HL-60 (cell line): ENCODE results near the gene C5AR2.

Experiments used
- CTCF ChIP-seq: IDR thresholded peaks from one replicate; pipeline ENCODE4 v1.5.1; 2011; ENCODE audit warnings: low read length, control low read depth, inconsistent platforms; ENCODE audit not compliant: insufficient read depth
- POLR2AphosphoS5 ChIP-seq: IDR thresholded peaks from 2 replicates; pipeline ENCODE4 v1.6.1; 2012; ENCODE audit warnings: low read depth
- REST ChIP-seq: IDR thresholded peaks from 2 replicates; pipeline ENCODE4 v1.6.1; 2012; ENCODE audit warnings: low read depth; ENCODE audit not compliant: insufficient replicate concordance
- SPI1 ChIP-seq: IDR thresholded peaks from 2 replicates; pipeline ENCODE4 v1.6.1; 2012; ENCODE audit warnings: low read depth, mild to moderate bottlenecking, borderline replicate concordance

GRCh38 chr19:47305309-47305751, 26.6 kb upstream of the C5AR2 start:
- TF ChIP-seq CTCF (peak; percentile 93), POLR2AphosphoS5 (no peak), REST (no peak), SPI1 (no peak)
